HEK293 (cell line): ENCODE measurements around the gene TTYH1.

ENCODE experiments used
- CTCF ChIA-PET: fragments of 350-600 bp; formaldehyde crosslinking; extraction: SDS; loops from one replicate; lab custom pipeline; 2021; ENCODE audit warnings: antibody characterized with exemption; lab: Yijun Ruan, JAX
- POLR2A ChIA-PET: fragments of 300-600 bp; formaldehyde crosslinking; extraction: SDS; loops from one replicate; lab custom pipeline; 2020; ENCODE audit warnings: antibody characterized with exemption, inconsistent platforms; lab: Yijun Ruan, JAX
- H3K27ac ChIP-seq: fragments of 200-500 bp; sonication (Bioruptor generic); 2 replicates; pipeline ENCODE4 v1.5.1; 2014; ENCODE audit warnings: low read depth, low read length, control low read depth, inconsistent platforms; ENCODE audit errors: extremely low read depth
- H3K36me3 ChIP-seq, 2 experiments: fragments of 200-500 bp in 1 of 2; sonication (Bioruptor generic) in 1 of 2; 1 replicate in 1 of 2; 2 replicates in 1 of 2; pipeline ENCODE4 v1.5.1; 2014 to 2017; ENCODE audit warnings: inconsistent platforms in 2 of 2, low read length in 2 of 2; ENCODE audit not compliant: control insufficient read depth in 2 of 2, insufficient read depth in 1 of 2
- H3K4me1 ChIP-seq: fragments of 200-500 bp; sonication (Bioruptor generic); 2 replicates; pipeline ENCODE4 v1.5.1; 2014; ENCODE audit warnings: mild to moderate bottlenecking, low read length, inconsistent platforms; ENCODE audit not compliant: control insufficient read depth, insufficient read depth
- H3K4me3 ChIP-seq: 2 replicates; pipeline ENCODE4 v1.5.1; 2011; ENCODE audit warnings: low read depth, mild to moderate bottlenecking, control low read depth, low read length, moderate library complexity
- H3K9me3 ChIP-seq: fragments of 200-500 bp; sonication (Bioruptor generic); 2 replicates; pipeline ENCODE4 v1.5.1; 2014; ENCODE audit warnings: low read depth, low read length, inconsistent platforms; ENCODE audit not compliant: control insufficient read depth, insufficient read depth
- BCL6B ChIP-seq: fragments of 450-650 bp; formaldehyde crosslinking; IDR thresholded peaks from 2 replicates; pipeline ENCODE4 v1.5.1; 2017; ENCODE audit warnings: missing biosample characterization, missing genetic modification characterization
- MYNN ChIP-seq: fragments of 450-650 bp; formaldehyde crosslinking; IDR thresholded peaks from 2 replicates; pipeline ENCODE4 v1.5.1; 2016; ENCODE audit warnings: missing biosample characterization, missing genetic modification characterization, borderline replicate concordance
- SETDB1 ChIP-seq: IDR thresholded peaks from one replicate; pipeline ENCODE4 v1.6.1; 2017; ENCODE audit warnings: mild to moderate bottlenecking, low read length, moderate library complexity, mixed read lengths; ENCODE audit not compliant: insufficient read length
- SP2 ChIP-seq: fragments of 450-650 bp; formaldehyde crosslinking; IDR thresholded peaks from 2 replicates; pipeline ENCODE4 v1.5.1; 2016; ENCODE audit warnings: missing biosample characterization, missing genetic modification characterization
- ZBTB44 ChIP-seq: fragments of 450-650 bp; IDR thresholded peaks from 2 replicates; pipeline ENCODE4 v1.5.1; 2018; ENCODE audit warnings: missing biosample characterization, mild to moderate bottlenecking, missing genetic modification characterization
- ZBTB49 ChIP-seq: fragments of 450-650 bp; formaldehyde crosslinking; IDR thresholded peaks from 2 replicates; pipeline ENCODE4 v1.5.1; 2016; ENCODE audit warnings: missing biosample characterization, missing genetic modification characterization, low read depth
- ZNF175 ChIP-seq: fragments of 450-650 bp; formaldehyde crosslinking; IDR thresholded peaks from 2 replicates; pipeline ENCODE4 v1.5.1; 2016; ENCODE audit warnings: missing biosample characterization, missing genetic modification characterization
- ZNF202 ChIP-seq: fragments of 450-650 bp; formaldehyde crosslinking; IDR thresholded peaks from 2 replicates; pipeline ENCODE4 v1.5.1; 2016; ENCODE audit warnings: missing biosample characterization, missing genetic modification characterization, borderline replicate concordance
- ZNF37A ChIP-seq: fragments of 450-650 bp; IDR thresholded peaks from 2 replicates; pipeline ENCODE4 v1.5.1; 2018; ENCODE audit warnings: missing biosample characterization, missing genetic modification characterization
- ZNF404 ChIP-seq: fragments of 450-650 bp; formaldehyde crosslinking; IDR thresholded peaks from 2 replicates; pipeline ENCODE4 v1.5.1; 2017; ENCODE audit warnings: missing biosample characterization, missing genetic modification characterization
- ZNF561 ChIP-seq: fragments of 450-650 bp; IDR thresholded peaks from 2 replicates; pipeline ENCODE4 v1.5.1; 2018; ENCODE audit warnings: missing biosample characterization, missing genetic modification characterization, borderline replicate concordance
- ZNF664 ChIP-seq: fragments of 450-650 bp; formaldehyde crosslinking; IDR thresholded peaks from 2 replicates; pipeline ENCODE4 v1.5.1; 2016; ENCODE audit warnings: missing biosample characterization, missing genetic modification characterization
- ZNF692 ChIP-seq: fragments of 450-650 bp; formaldehyde crosslinking; IDR thresholded peaks from 2 replicates; pipeline ENCODE4 v1.5.1; 2016; ENCODE audit warnings: missing biosample characterization, missing genetic modification characterization
- ZNF747 ChIP-seq: fragments of 450-650 bp; formaldehyde crosslinking; IDR thresholded peaks from 2 replicates; pipeline ENCODE4 v1.5.1; 2016; ENCODE audit warnings: missing biosample characterization, missing genetic modification characterization
- ZNF830 ChIP-seq: fragments of 450-650 bp; IDR thresholded peaks from 2 replicates; pipeline ENCODE4 v1.5.0; 2018; ENCODE audit warnings: missing biosample characterization, missing genetic modification characterization, low read depth, mild to moderate bottlenecking, moderate library complexity
- ZNF837 ChIP-seq: fragments of 450-650 bp; formaldehyde crosslinking; IDR thresholded peaks from 2 replicates; pipeline ENCODE4 v1.5.1; 2016; ENCODE audit warnings: missing biosample characterization, missing genetic modification characterization
- ZSCAN30 ChIP-seq: fragments of 450-650 bp; IDR thresholded peaks from 2 replicates; pipeline ENCODE4 v1.5.1; 2018; ENCODE audit warnings: missing biosample characterization, mild to moderate bottlenecking, missing genetic modification characterization, moderate library complexity
- ZSCAN5A ChIP-seq: fragments of 450-650 bp; formaldehyde crosslinking; IDR thresholded peaks from 2 replicates; pipeline ENCODE4 v1.5.1; 2016; ENCODE audit warnings: missing biosample characterization, missing genetic modification characterization

The TTYH1 gene

GRCh38 chr19:54424201-54424600 is 8.9 kb downstream of the TTYH1 start (continued):
- TF ChIP-seq ZSCAN5A (tag by site-specific recombination) (no peak), ZNF404 (tag by site-specific recombination) (no peak), BCL6B (no peak), SP2 (no peak), ZSCAN30 (tag by site-specific recombination) (no peak), ZNF692 (tag by site-specific recombination) (no peak), ZBTB49 (tag by site-specific recombination) (no peak), ZNF747 (tag by site-specific recombination) (no peak), ZNF837 (tag by site-specific recombination) (no peak), ZNF830 (no peak), SETDB1 (no peak), ZBTB44 (no peak)
- TF ChIP-seq, all 188 proteins: peak for 0

GRCh38 chr19:54424660-54425381 is 9.6 kb downstream of the TTYH1 start:
- CTCF ChIA-PET, result interaction anchor here (1.0 to 1.9 kb wide), 2 partner anchors 14 to 30 kb away, joined by 3 to 7 read pairs; no protein-coding TSS in a partner anchor
- POLR2A ChIA-PET, result interaction anchor here (1.1 to 2.8 kb wide), 3 partner anchors 8 to 24 kb away, joined by 4 to 10 read pairs (median 4); partner anchors contain the start of gene LENG8

More at GRCh38 chr19:54424660-54425381, 9.6 kb downstream of the TTYH1 start:
- Histone ChIP-seq H3K9me3 (no peaks in the 10 kb centered on the region), H3K27ac (no peak overlapping the region), H3K4me3 (no peak overlapping the region), H3K36me3 (no peaks in the 10 kb centered on the region), H3K4me1 (no peaks in the 10 kb centered on the region)
- TF ChIP-seq ZNF37A (tag by site-specific recombination), result no peak
- TF ChIP-seq ZNF664 (tag by site-specific recombination), result peak; percentile 74; the same call in 1 of the 2 replicates
- TF ChIP-seq ZNF561 (tag by site-specific recombination), result no peak
- TF ChIP-seq ZNF202, result no peak
- TF ChIP-seq ZNF404 (tag by site-specific recombination), result no peak
- no peak for TF ChIP-seq ZNF175 (tag by site-specific recombination)
- no peak for TF ChIP-seq MYNN
